Esophagus squamous epithelium (tissue), 5 donors: ENCODE data around the gene BMERB1. TPM values are rescaled to one million over a fixed set of nuclear protein-coding genes. Genes with fewer than 3 reads are reported as not detected.
A peak's percentile ranks its signal among the peaks of the same experiment; 100 is the strongest.
"Not testable (repeated sequence)": the region's sequence is repeated elsewhere in the genome, so short reads cannot be mapped to it uniquely, and the experiment has no call there.

Source experiments
- DNase-seq: peaks from one replicate; lab custom pipeline; 2025; lab: John Stamatoyannopoulos, UW
- H3K27ac ChIP-seq, 4 donors: fragments of 200-600 bp; sonication (generic); one replicate each; pipeline ENCODE4 v1.5.1; 2016 to 2019; ENCODE audit warnings: mild to moderate bottlenecking in 1 of 4
- H3K27me3 ChIP-seq, 4 donors: fragments of 200-600 bp; sonication (generic); 1 replicate in 3 of 4; 2 replicates in 1 of 4; pipeline versions ENCODE4 v1.5.1 to v1.6.0; 2017 to 2021; ENCODE audit warnings: antibody characterized with exemption in 1 of 4
- H3K36me3 ChIP-seq, 3 donors: fragments of 200-600 bp; sonication (generic); one replicate each; pipeline ENCODE4 v1.5.1; 2016 to 2019
- H3K4me1 ChIP-seq, 3 donors: fragments of 200-600 bp; sonication (generic); one replicate each; pipeline ENCODE4 v1.5.1; 2017 to 2019
- H3K4me3 ChIP-seq, 4 donors: fragments of 200-600 bp; sonication (generic); 1 replicate in 3 of 4; 2 replicates in 1 of 4; pipeline ENCODE4 v1.5.1; 2016 to 2019; ENCODE audit warnings: mild to moderate bottlenecking in 2 of 4, moderate library complexity in 1 of 4
- H3K9me3 ChIP-seq, 3 donors: fragments of 200-600 bp; sonication (generic); one replicate each; pipeline ENCODE4 v1.5.1; 2016 to 2019
- CTCF ChIP-seq, 6 experiments: fragments of 450-650 bp in 4 of 6; fragments of 200-600 bp in 2 of 6; sonication (generic) in 2 of 6; IDR thresholded peaks; one replicate each; pipeline ENCODE4 v1.5.1; 2016 to 2019; ENCODE audit warnings: antibody characterized with exemption in 6 of 6, mild to moderate bottlenecking in 4 of 6, moderate library complexity in 4 of 6
- POLR2A ChIP-seq, 4 donors: fragments of 450-650 bp; IDR thresholded peaks; one replicate each; pipeline ENCODE4 v1.6.1; 2017; ENCODE audit warnings: antibody characterized with exemption in 4 of 4, mild to moderate bottlenecking in 4 of 4, moderate library complexity in 3 of 4
- WGBS, 2 donors: methylation state at CpG; one replicate each; pipeline ENCODE4 v1.1.5; 2018; 5-methylcytosine and 5-hydroxymethylcytosine counted together
- intact Hi-C: fragments of 100-400 bp; cut with DNase I; formaldehyde crosslinking; loops from one replicate; pipeline ENCODE4 v1.15.0; 2022
- total RNA-seq, 4 donors: library from RNA; depleted of rRNA; stranded (reverse); fragments of >200 nt; gene quantifications; one replicate each; pipeline ENCODE4 v1.1.0, GENCODE V29; 2016
- donor health status: DM: yes; HTN: yes; CAD: no.

BMERB1 gene
- total RNA-seq, 4 donors from 2014 or later, result 3.4 to 38.1 (median 14.9) TPM

- TF ChIP-seq CTCF (IDR thresholded peaks at IDR 0.05) (no peak), POLR2A (IDR thresholded peaks at IDR 0.05) (no peak)
- no peak overlapping the region for H3K27ac ChIP-seq
- DNase-seq, result no peak
- H3K9me3 ChIP-seq, result no peaks in the 10 kb centered on the region
- no peak overlapping the region for H3K4me3 ChIP-seq
- 63 to 76% methylated on average over 8 to 14 of the region's 14 CpGs for WGBS, 2 donors
- intact Hi-C loops, result no loop called here
- peaks cover 9 to 100% (median 36%) of the 10 kb centered on the region in 3 donors for H3K36me3 ChIP-seq
- no peaks in the 10 kb centered on the region for H3K27me3 ChIP-seq
- H3K4me1 ChIP-seq, result peaks cover 0 to 27% (median 4%) of the 10 kb centered on the region in 3 donors
These were observed 170.4 kb downstream of the BMERB1 start for GRCh38 chr16:15604460-15605440.

GRCh38 chr16:15605839-15606517 is 171.6 kb downstream of the BMERB1 start:
- TF ChIP-seq CTCF (IDR thresholded peaks at IDR 0.05) (no peak), POLR2A (IDR thresholded peaks at IDR 0.05) (no peak)
- DNase-seq, result no peak
- H3K27me3 ChIP-seq, result no peaks in the 10 kb centered on the region
- 68 to 73% methylated on average over 13 of the region's 13 CpGs for WGBS, 2 donors
- intact Hi-C loops, result no loop called here
- H3K9me3 ChIP-seq, result no peaks in the 10 kb centered on the region
- peaks cover 13 to 100% (median 29%) of the 10 kb centered on the region in 3 donors for H3K36me3 ChIP-seq
- H3K27ac ChIP-seq, result no peak overlapping the region
- H3K4me3 ChIP-seq, result no peak overlapping the region
- peaks cover 0 to 27% (median 4%) of the 10 kb centered on the region in 3 donors for H3K4me1 ChIP-seq

GRCh38 chr16:15606518-15607220 is 172.3 kb downstream of the BMERB1 start:
- Histone ChIP-seq H3K27ac (peak overlapping the region in 2 of 4 donors; percentile 19 to 45), H3K4me3 (no peak overlapping the region), H3K27me3 (no peaks in the 10 kb centered on the region), H3K4me1 (peaks cover 0 to 27% (median 4%) of the 10 kb centered on the region in 3 donors), H3K36me3 (peaks cover 7 to 100% (median 25%) of the 10 kb centered on the region in 3 donors), H3K9me3 (no peaks in the 10 kb centered on the region)
- 76 to 89% methylated on average over 3 to 5 of the region's 5 CpGs for WGBS, 2 donors
- TF ChIP-seq CTCF (IDR thresholded peaks at IDR 0.05) (no peak), POLR2A (IDR thresholded peaks at IDR 0.05) (no peak)
- DNase-seq, result no peak
- intact Hi-C loops, result no loop called here

DNA sequence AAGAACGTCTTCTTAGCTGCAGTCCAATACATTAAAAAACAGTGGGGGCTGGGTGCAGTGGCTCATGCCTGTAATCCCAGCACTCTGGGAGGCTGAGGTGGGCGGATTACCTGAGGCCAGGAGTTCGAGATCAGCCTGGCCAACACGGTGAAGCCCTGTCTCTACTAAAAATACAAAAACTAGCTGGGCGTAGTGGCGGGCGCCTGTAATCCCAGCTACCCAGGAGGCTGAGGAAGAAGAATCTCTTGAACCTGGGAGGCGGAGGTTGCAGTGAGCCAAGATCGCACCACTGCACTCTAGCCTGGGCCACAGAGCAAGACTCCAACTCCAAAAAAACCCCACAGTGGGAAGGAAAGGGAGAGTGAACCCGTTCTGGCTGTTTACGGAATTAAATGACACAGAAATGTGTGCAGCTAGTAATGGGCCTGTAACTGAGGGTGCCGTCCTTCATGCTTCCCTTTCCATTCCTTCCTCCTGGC is 172.9 kb downstream of the BMERB1 start:
- Histone ChIP-seq H3K36me3 (peaks cover 4 to 100% (median 26%) of the 10 kb centered on the region in 3 donors), H3K4me1 (peaks cover 0 to 27% (median 4%) of the 10 kb centered on the region in 3 donors), H3K27ac (peak overlapping the region in 2 of 4 donors; percentile 45 to 61)
- 76 to 92% methylated on average over 3 to 6 of the region's 12 CpGs for WGBS, 2 donors
- H3K4me3 ChIP-seq, DNase-seq, H3K9me3 ChIP-seq, H3K27me3 ChIP-seq, intact Hi-C loops: not testable (repeated sequence)
